AG09309 (cell line): ENCODE data around the gene DLG3.

Experiments
- DNase-seq: peaks from one replicate; pipeline ENCODE4 v3.0.0-alpha.2; 2010; ENCODE audit warnings: low read depth
- H3K4me3 ChIP-seq: 2 replicates; pipeline ENCODE4 v1.5.1; 2011; ENCODE audit warnings: mild to moderate bottlenecking, low read depth, low read length, moderate library complexity; ENCODE audit not compliant: control insufficient read depth
- TF ChIP-seq, protein P1 (sequence below): IDR thresholded peaks from 2 replicates; pipeline ENCODE4 v1.5.1; 2011; ENCODE audit warnings: mild to moderate bottlenecking, low read depth, low read length, inconsistent platforms; ENCODE audit not compliant: insufficient read depth, control insufficient read depth; ENCODE audit errors: missing control alignments

Gene DLG3

GRCh38 chrX:70446380-70447350 is 2.0 kb downstream of the DLG3 start:
- no peak overlapping the region for H3K4me3 ChIP-seq
- DNase-seq, result no peak
- TF ChIP-seq, protein P1, sequence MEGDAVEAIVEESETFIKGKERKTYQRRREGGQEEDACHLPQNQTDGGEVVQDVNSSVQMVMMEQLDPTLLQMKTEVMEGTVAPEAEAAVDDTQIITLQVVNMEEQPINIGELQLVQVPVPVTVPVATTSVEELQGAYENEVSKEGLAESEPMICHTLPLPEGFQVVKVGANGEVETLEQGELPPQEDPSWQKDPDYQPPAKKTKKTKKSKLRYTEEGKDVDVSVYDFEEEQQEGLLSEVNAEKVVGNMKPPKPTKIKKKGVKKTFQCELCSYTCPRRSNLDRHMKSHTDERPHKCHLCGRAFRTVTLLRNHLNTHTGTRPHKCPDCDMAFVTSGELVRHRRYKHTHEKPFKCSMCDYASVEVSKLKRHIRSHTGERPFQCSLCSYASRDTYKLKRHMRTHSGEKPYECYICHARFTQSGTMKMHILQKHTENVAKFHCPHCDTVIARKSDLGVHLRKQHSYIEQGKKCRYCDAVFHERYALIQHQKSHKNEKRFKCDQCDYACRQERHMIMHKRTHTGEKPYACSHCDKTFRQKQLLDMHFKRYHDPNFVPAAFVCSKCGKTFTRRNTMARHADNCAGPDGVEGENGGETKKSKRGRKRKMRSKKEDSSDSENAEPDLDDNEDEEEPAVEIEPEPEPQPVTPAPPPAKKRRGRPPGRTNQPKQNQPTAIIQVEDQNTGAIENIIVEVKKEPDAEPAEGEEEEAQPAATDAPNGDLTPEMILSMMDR, result no peak

- no peak for DNase-seq
- H3K4me3 ChIP-seq, result no peak overlapping the region
- TF ChIP-seq, protein P1, result no peak
Measured at GRCh38 chrX:70449457-70449966, 4.9 kb downstream of the DLG3 start.

DNA sequence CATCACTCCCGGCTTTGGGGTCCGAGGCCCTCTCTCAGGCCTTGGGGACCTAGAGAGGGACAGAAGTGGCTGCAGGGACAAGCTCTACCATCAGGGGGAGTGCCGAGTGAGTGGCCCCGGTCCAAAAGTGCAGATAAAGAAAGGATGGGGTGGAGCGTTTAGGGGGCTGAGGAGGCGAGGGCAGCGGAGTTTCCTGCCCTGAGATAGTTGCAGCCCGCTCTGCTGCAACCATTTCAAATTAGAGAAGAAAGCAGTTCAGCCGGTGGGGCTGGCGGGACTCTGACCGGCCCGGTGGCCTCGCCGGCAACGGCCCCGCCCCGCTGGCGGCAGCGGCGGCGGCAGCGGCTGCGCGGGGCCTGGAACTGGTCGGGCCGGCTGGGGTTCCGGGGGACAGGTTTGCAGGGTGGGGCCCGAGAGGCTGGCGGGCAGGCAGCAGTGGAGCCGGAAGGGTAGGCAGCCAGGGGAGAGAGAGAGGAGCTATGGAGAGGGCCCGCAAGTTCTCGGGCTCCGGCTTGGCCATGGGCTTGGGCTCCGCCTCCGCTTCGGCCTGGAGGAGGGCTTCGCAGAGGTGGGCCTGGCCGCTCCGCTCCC is 7.6 kb downstream of the DLG3 start:
- DNase-seq, result no peak
- TF ChIP-seq, protein P1, result peak; percentile 76
- H3K4me3 ChIP-seq, result peak overlapping the region; percentile 57

- peak overlapping the region; percentile 57 for H3K4me3 ChIP-seq
- TF ChIP-seq, protein P1, result no peak
- no peak for DNase-seq
Measured at GRCh38 chrX:70453024-70453618, 8.5 kb downstream of the DLG3 start.

GRCh38 chrX:70454441-70455365 is 10.1 kb downstream of the DLG3 start:
- DNase-seq, result no peak
- peak overlapping the region; percentile 27 for H3K4me3 ChIP-seq

More at GRCh38 chrX:70454441-70455365, 10.1 kb downstream of the DLG3 start:
- TF ChIP-seq, protein P1, result peak; percentile 92
